ENCODE measurements around the gene VPS37C.

VPS37C gene

GRCh38 chr11:61121917-61122316 lies 39.3 kb downstream of the VPS37C start:
- no peak for DNase-seq (ENCODE audit: extremely low read depth, low read depth)
- TF ChIP-seq, protein P1, sequence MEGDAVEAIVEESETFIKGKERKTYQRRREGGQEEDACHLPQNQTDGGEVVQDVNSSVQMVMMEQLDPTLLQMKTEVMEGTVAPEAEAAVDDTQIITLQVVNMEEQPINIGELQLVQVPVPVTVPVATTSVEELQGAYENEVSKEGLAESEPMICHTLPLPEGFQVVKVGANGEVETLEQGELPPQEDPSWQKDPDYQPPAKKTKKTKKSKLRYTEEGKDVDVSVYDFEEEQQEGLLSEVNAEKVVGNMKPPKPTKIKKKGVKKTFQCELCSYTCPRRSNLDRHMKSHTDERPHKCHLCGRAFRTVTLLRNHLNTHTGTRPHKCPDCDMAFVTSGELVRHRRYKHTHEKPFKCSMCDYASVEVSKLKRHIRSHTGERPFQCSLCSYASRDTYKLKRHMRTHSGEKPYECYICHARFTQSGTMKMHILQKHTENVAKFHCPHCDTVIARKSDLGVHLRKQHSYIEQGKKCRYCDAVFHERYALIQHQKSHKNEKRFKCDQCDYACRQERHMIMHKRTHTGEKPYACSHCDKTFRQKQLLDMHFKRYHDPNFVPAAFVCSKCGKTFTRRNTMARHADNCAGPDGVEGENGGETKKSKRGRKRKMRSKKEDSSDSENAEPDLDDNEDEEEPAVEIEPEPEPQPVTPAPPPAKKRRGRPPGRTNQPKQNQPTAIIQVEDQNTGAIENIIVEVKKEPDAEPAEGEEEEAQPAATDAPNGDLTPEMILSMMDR (IDR thresholded peaks at IDR 0.05; ENCODE audit: low read depth, low read length): no peak

DNA sequence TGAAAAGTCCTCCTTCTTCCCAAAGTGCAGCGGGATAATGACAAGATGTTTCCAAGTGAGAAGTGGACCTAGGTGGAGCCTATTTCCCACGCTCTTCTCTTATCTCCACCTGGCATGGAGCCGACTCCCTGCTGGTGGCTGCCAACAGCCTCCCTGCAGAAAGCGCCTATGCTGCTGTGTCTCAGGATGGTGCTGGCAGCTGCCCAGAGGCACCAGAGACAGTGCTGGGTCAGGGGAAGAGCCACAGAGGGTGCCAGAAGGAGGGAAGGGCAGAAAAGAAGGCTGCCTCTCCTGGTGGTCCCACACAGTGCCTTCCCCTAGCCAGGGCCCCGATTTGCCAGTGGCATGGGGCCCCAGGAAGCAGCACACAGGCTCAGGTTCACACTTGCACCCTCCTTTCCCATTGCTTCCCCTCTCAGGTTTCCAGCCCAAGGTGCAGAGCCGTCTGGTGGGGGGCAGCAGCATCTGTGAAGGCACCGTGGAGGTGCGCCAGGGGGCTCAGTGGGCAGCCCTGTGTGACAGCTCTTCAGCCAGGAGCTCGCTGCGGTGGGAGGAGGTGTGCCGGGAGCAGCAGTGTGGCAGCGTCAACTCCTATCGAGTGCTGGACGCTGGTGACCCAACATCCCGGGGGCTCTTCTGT lies 39.9 kb downstream of the VPS37C start:
- TF ChIP-seq, protein P1 (IDR thresholded peaks at IDR 0.05; ENCODE audit: low read depth, low read length): no peak
- DNase-seq (ENCODE audit: extremely low read depth, low read depth): no peak

GRCh38 chr11:61120706-61121191 lies 40.5 kb downstream of the VPS37C start:
- TF ChIP-seq, protein P1 (IDR thresholded peaks at IDR 0.05; ENCODE audit: low read depth, low read length): no peak
- DNase-seq (ENCODE audit: extremely low read depth, low read depth): no peak

- no peak for DNase-seq (ENCODE audit: extremely low read depth, low read depth)
- TF ChIP-seq, protein P1 (IDR thresholded peaks at IDR 0.05; ENCODE audit: low read depth, low read length): no peak
Measured at GRCh38 chr11:61120099-61120705, 41.0 kb downstream of the VPS37C start.

DNA sequence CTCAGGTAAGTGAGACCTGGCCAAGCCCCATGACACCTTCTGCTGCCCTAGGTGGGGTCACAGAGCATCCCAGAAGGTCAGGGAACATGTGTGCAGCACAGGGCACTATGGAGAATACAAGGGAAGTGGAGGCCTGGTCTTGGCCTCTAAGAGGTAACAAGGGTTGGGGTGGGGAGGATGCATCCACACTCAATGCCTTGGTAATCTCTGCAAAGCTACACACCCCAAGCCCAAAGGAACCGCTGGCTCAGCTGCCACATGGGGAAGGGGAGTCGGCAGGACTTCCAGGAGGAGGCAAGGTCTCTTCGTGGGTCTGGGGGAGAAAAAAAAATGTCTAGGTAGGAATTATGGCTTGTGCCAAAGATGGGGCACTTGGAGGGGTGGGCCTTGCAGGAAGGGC lies 41.7 kb downstream of the VPS37C start:
- no peak for DNase-seq (ENCODE audit: extremely low read depth, low read depth)
- TF ChIP-seq, protein P1 (IDR thresholded peaks at IDR 0.05; ENCODE audit: low read depth, low read length): no peak

- no peak for DNase-seq (ENCODE audit: extremely low read depth, low read depth)
- TF ChIP-seq, protein P1 (IDR thresholded peaks at IDR 0.05; ENCODE audit: low read depth, low read length): no peak
Measured at GRCh38 chr11:61119055-61119454, 42.2 kb downstream of the VPS37C start.

DNA sequence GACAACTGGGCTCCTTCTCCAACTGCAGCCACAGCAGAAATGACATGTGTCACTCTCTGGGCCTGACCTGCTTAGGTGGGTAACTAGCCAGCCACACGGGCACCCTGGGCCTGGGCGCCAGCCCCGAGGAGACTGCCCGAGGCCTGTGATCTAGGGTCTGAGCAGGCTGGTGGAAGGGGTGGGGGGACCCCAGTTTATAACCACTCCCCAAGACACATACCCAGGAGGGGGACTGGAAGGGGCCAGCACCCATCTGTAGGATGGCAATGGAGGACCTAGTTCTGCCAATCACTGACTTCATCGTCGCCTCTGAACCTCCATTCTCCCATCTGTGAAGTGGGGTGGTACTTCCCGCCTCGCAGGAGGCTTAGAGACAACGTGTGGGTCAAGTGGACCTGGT lies 42.8 kb downstream of the VPS37C start:
- TF ChIP-seq, protein P1 (IDR thresholded peaks at IDR 0.05; ENCODE audit: low read depth, low read length): no peak
- DNase-seq (ENCODE audit: extremely low read depth, low read depth): no peak
